H9 (cell line): ENCODE results near the gene NPTX1. TPM values are rescaled to one million over a fixed set of nuclear protein-coding genes. Genes with fewer than 3 reads are reported as not detected.

Source experiments
- DNase-seq: peaks from one replicate; pipeline ENCODE4 v3.0.0-alpha.2; 2017
- H2AFZ ChIP-seq: one replicate; pipeline ENCODE4 v1.6.1; 2013; ENCODE audit warnings: mild to moderate bottlenecking, low read length, control low read depth, moderate library complexity
- H2AK5ac ChIP-seq: 2 replicates; pipeline ENCODE4 v1.6.1; 2013; ENCODE audit warnings: low read length, control low read depth, mixed read lengths; ENCODE audit not compliant: insufficient read length
- H2BK120ac ChIP-seq: one replicate; pipeline ENCODE4 v1.6.1; 2013; ENCODE audit warnings: low read depth, mild to moderate bottlenecking, low read length, control low read depth, inconsistent platforms; ENCODE audit not compliant: poor library complexity, severe bottlenecking
- H2BK12ac ChIP-seq: 2 replicates; pipeline ENCODE4 v1.6.1; 2013; ENCODE audit warnings: low read length, control low read depth, mixed read lengths, low read depth; ENCODE audit not compliant: insufficient read length
- H2BK15ac ChIP-seq: 2 replicates; pipeline ENCODE4 v1.6.1; 2013; ENCODE audit warnings: low read depth, low read length, control low read depth
- H2BK20ac ChIP-seq: one replicate; pipeline ENCODE4 v1.6.1; 2013; ENCODE audit warnings: low read depth, mild to moderate bottlenecking, low read length, control low read depth, inconsistent platforms; ENCODE audit not compliant: poor library complexity, severe bottlenecking
- H2BK5ac ChIP-seq: 2 replicates; pipeline ENCODE4 v1.6.1; 2013; ENCODE audit warnings: low read length, control low read depth, mixed read lengths; ENCODE audit not compliant: insufficient read length
- H3K14ac ChIP-seq: 2 replicates; pipeline ENCODE4 v1.6.1; 2013; ENCODE audit warnings: low read length, control low read depth; ENCODE audit not compliant: insufficient read depth
- H3K18ac ChIP-seq: 2 replicates; pipeline ENCODE4 v1.6.1; 2013; ENCODE audit warnings: low read depth, mild to moderate bottlenecking, mixed read lengths, low read length, control low read depth; ENCODE audit not compliant: insufficient read length
- H3K23ac ChIP-seq: 2 replicates; pipeline ENCODE4 v1.6.1; 2013; ENCODE audit warnings: low read length, control low read depth, mixed read lengths, low read depth; ENCODE audit not compliant: insufficient read length
- H3K23me2 ChIP-seq: 2 replicates; pipeline ENCODE4 v1.6.1; 2013; ENCODE audit warnings: low read depth, mild to moderate bottlenecking, mixed read lengths, low read length, control low read depth; ENCODE audit not compliant: insufficient read length, poor library complexity, severe bottlenecking
- H3K27ac ChIP-seq: 2 replicates; pipeline ENCODE4 v1.5.1; 2013; ENCODE audit warnings: low read length, control low read depth, mixed read lengths, low read depth; ENCODE audit not compliant: insufficient read length
- H3K27me3 ChIP-seq: 2 replicates; pipeline ENCODE4 v1.6.1; 2013; ENCODE audit warnings: low read length, control low read depth, inconsistent platforms; ENCODE audit not compliant: insufficient read depth
- H3K4ac ChIP-seq: 2 replicates; pipeline ENCODE4 v1.6.1; 2013; ENCODE audit warnings: low read depth, mild to moderate bottlenecking, control low read depth, inconsistent platforms, low read length, moderate library complexity
- H3K4me1 ChIP-seq: 2 replicates; pipeline ENCODE4 v1.6.1; 2013; ENCODE audit warnings: low read length, control low read depth, inconsistent platforms; ENCODE audit not compliant: insufficient read depth
- H3K4me2 ChIP-seq: 2 replicates; pipeline ENCODE4 v1.6.1; 2013; ENCODE audit warnings: low read length, control low read depth, mixed read lengths; ENCODE audit not compliant: insufficient read length, insufficient read depth
- H3K56ac ChIP-seq: 2 replicates; pipeline ENCODE4 v1.6.1; 2013; ENCODE audit warnings: low read depth, mild to moderate bottlenecking, mixed read lengths, low read length, control low read depth; ENCODE audit not compliant: insufficient read length
- H3K79me1 ChIP-seq: 2 replicates; pipeline ENCODE4 v1.6.1; 2013; ENCODE audit warnings: low read depth, mild to moderate bottlenecking, moderate library complexity, low read length, control low read depth, inconsistent platforms; ENCODE audit not compliant: insufficient read depth, poor library complexity, severe bottlenecking
- H3K79me2 ChIP-seq: 2 replicates; pipeline ENCODE4 v1.6.1; 2013; ENCODE audit warnings: low read length, control low read depth, inconsistent platforms; ENCODE audit not compliant: insufficient read depth
- H3K9ac ChIP-seq: 2 replicates; pipeline ENCODE4 v1.6.1; 2013; ENCODE audit warnings: low read length, control low read depth, mixed read lengths; ENCODE audit not compliant: insufficient read length; ENCODE audit errors: extremely low read depth
- H3K9me3 ChIP-seq: one replicate; pipeline ENCODE4 v1.6.1; 2013; ENCODE audit warnings: low read depth, low read length, inconsistent platforms; ENCODE audit not compliant: control insufficient read depth
- H3T11ph ChIP-seq: one replicate; pipeline ENCODE4 v1.6.1; 2013; ENCODE audit warnings: mild to moderate bottlenecking, low read length, control low read depth, inconsistent platforms
- H4K20me1 ChIP-seq: one replicate; pipeline ENCODE4 v1.6.1; 2013; ENCODE audit not compliant: control insufficient read depth, insufficient read length, insufficient read depth
- H4K5ac ChIP-seq: 2 replicates; pipeline ENCODE4 v1.6.1; 2013; ENCODE audit warnings: low read depth, mild to moderate bottlenecking, mixed read lengths, low read length, control low read depth; ENCODE audit not compliant: insufficient read length
- H4K8ac ChIP-seq: replicated peaks from 2 replicates; pipeline ENCODE4 v1.6.1; 2013; ENCODE audit warnings: low read length, control low read depth, mixed read lengths, low read depth; ENCODE audit not compliant: insufficient read length
- H4K91ac ChIP-seq: 2 replicates; pipeline ENCODE4 v1.6.1; 2013; ENCODE audit warnings: low read depth, mild to moderate bottlenecking, moderate library complexity, mixed read lengths, low read length, control low read depth; ENCODE audit not compliant: insufficient read length
- H3K27ac Mint-ChIP-seq, 3 experiments: 2 replicates in 2 of 3; 3 replicates in 1 of 3; pipeline ENCODE4 v1.8.0; 2020 to 2021; ENCODE audit warnings: mixed read lengths in 3 of 3, mild to moderate bottlenecking in 1 of 3, moderate library complexity in 1 of 3
- H3K27me3 Mint-ChIP-seq: 2 replicates; pipeline ENCODE4 v1.8.0; 2021; ENCODE audit warnings: low read depth, mild to moderate bottlenecking, moderate library complexity, mixed read lengths
- H3K36me3 Mint-ChIP-seq, 3 experiments: 2 replicates in 2 of 3; 3 replicates in 1 of 3; pipeline ENCODE4 v1.8.0; 2020 to 2021; ENCODE audit warnings: low read depth in 3 of 3, mixed read lengths in 3 of 3; ENCODE audit not compliant: insufficient read depth in 1 of 3
- H3K4me1 Mint-ChIP-seq, 2 experiments: 2 replicates each; pipeline ENCODE4 v1.8.0; 2020; ENCODE audit warnings: mixed read lengths in 2 of 2
- H3K4me3 Mint-ChIP-seq, 2 experiments: 2 replicates in 1 of 2; 3 replicates in 1 of 2; pipeline ENCODE4 v1.8.0; 2020 to 2021; ENCODE audit warnings: mild to moderate bottlenecking in 2 of 2, mixed read lengths in 2 of 2, moderate library complexity in 1 of 2
- H3K9me3 Mint-ChIP-seq, 2 experiments: 2 replicates in 1 of 2; 3 replicates in 1 of 2; pipeline ENCODE4 v1.8.0; 2020; ENCODE audit warnings: mild to moderate bottlenecking in 2 of 2, mixed read lengths in 2 of 2, moderate library complexity in 1 of 2
- WGBS: extraction: QIAGEN DNeasy Blood & Tissue Kit; methylation state at CpG from one replicate; pipeline ENCODE4 v1.1.7; 2013; ENCODE audit warnings: missing lambda C conversion rate, low lambda C conversion rate, mixed read lengths; ENCODE audit not compliant: insufficient read length; ENCODE audit errors: extremely low coverage; 5-methylcytosine and 5-hydroxymethylcytosine counted together
- total RNA-seq: library from RNA; stranded (reverse); gene quantifications from 2 replicates; pipeline ENCODE4 v1.2.1, GENCODE V29; 2021
- TF ChIP-seq, protein P1 (sequence below): fragments of 200-600 bp; sonication (generic); conservative IDR thresholded peaks from 3 replicates; pipeline ENCODE4 v1.8.0; 2021; ENCODE audit warnings: antibody characterized with exemption, mild to moderate bottlenecking

Gene NPTX1
- total RNA-seq, 1 experiment from 2014 or later: 20.5 TPM

- H2BK12ac ChIP-seq: no peak overlapping the region
- Mint-ChIP-seq H3K9me3 (no peaks in the 10 kb centered on the region), H3K36me3 (no peaks in the 10 kb centered on the region), H3K4me1 (peaks cover 4 to 12% of the 10 kb centered on the region in 2 experiments), H3K4me3 (no peak overlapping the region), H3K27me3 (peaks cover 2% of the 10 kb centered on the region), H3K27ac (no peak overlapping the region; a peak in 1 of 7 replicates)
- no peak overlapping the region for H2BK120ac ChIP-seq
- no peaks in the 10 kb centered on the region for H3K9me3 ChIP-seq
- no peak overlapping the region for H3T11ph ChIP-seq
- no peaks in the 10 kb centered on the region for H3K4me1 ChIP-seq
- H4K20me1 ChIP-seq: no peaks in the 10 kb centered on the region
- H3K56ac ChIP-seq: no peak overlapping the region
- no peaks in the 10 kb centered on the region for H3K79me2 ChIP-seq
- no CpG with 5 or more reads among the region's 8 CpGs for WGBS
- H4K5ac ChIP-seq: no peak overlapping the region
- DNase-seq: no peak
- H3K4me2 ChIP-seq: no peak overlapping the region
- no peaks in the 10 kb centered on the region for H3K23me2 ChIP-seq
- H3K4ac ChIP-seq: no peak overlapping the region
- H3K14ac ChIP-seq: 0 out of 2 replicates have a peak overlapping the region, but pooled peaks have one; percentile 23
- H3K79me1 ChIP-seq: no peaks in the 10 kb centered on the region
- H3K27ac ChIP-seq: no peak overlapping the region
- H2BK20ac ChIP-seq: no peak overlapping the region
- H3K27me3 ChIP-seq: no peaks in the 10 kb centered on the region
- H2BK5ac ChIP-seq: no peak overlapping the region
- H3K9ac ChIP-seq: no peak overlapping the region
- TF ChIP-seq, protein P1, sequence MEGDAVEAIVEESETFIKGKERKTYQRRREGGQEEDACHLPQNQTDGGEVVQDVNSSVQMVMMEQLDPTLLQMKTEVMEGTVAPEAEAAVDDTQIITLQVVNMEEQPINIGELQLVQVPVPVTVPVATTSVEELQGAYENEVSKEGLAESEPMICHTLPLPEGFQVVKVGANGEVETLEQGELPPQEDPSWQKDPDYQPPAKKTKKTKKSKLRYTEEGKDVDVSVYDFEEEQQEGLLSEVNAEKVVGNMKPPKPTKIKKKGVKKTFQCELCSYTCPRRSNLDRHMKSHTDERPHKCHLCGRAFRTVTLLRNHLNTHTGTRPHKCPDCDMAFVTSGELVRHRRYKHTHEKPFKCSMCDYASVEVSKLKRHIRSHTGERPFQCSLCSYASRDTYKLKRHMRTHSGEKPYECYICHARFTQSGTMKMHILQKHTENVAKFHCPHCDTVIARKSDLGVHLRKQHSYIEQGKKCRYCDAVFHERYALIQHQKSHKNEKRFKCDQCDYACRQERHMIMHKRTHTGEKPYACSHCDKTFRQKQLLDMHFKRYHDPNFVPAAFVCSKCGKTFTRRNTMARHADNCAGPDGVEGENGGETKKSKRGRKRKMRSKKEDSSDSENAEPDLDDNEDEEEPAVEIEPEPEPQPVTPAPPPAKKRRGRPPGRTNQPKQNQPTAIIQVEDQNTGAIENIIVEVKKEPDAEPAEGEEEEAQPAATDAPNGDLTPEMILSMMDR: no peak
- H4K91ac ChIP-seq: no peak overlapping the region
- H2BK15ac ChIP-seq: no peak overlapping the region
- no peak overlapping the region for H3K18ac ChIP-seq
- no peak overlapping the region for H4K8ac ChIP-seq
- H3K23ac ChIP-seq: no peak overlapping the region
- H2AFZ ChIP-seq: no peak overlapping the region
- no peak overlapping the region for H2AK5ac ChIP-seq
Observed at GRCh38 chr17:80424261-80424660, 52.1 kb downstream of the NPTX1 start.
